HG02938 (cell line): ENCODE data around the gene SZRD1.

Experiments used
- ATAC-seq: cut with Tn5 transposase; IDR thresholded peaks from one replicate; pipeline ENCODE4 v1.9.1; 2021; ENCODE audit warnings: mild to moderate bottlenecking, moderate library complexity; ENCODE audit not compliant: unreplicated experiment

Gene SZRD1

GRCh38 chr1:16436946-16437474 lies 70.0 kb downstream of the SZRD1 start, which contains the start of gene SPATA21:
Gene SPATA21 (minus strand): TSS chr1:16437424. CDS start chr1:16431371, 6,053 bp downstream.
- ATAC-seq = no peak

DNA sequence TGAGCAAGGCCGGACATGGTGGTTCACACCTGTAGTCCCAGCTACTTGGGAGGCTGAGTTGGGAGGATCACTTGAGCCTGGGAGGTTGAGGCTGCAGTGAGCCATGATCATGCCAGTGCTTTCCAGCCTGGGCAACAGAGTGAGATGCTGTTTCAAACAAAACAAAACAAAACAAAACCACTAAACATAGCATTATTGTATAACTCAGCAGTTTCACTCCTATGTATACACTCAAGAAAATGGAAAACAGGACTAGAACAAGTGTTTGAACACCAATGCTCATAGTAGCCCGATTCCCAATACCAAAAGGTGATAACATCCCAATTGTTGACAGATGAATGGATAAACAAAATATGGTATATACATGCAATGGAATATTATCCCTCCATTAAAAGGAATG lies 71.5 kb downstream of the SZRD1 start:
- no peak for ATAC-seq

- no peak for ATAC-seq
Observed at GRCh38 chr1:16438924-16439323, 71.9 kb downstream of the SZRD1 start.

GRCh38 chr1:16440131-16440469 lies 73.1 kb downstream of the SZRD1 start:
- ATAC-seq = peak; percentile 19

GRCh38 chr1:16440470-16441281 lies 73.6 kb downstream of the SZRD1 start, which contains the start of gene NECAP2:
Gene NECAP2 (plus strand): TSS chr1:16440724. CDS start chr1:16440762, 38 bp downstream.
- peak; percentile 73 for ATAC-seq

DNA sequence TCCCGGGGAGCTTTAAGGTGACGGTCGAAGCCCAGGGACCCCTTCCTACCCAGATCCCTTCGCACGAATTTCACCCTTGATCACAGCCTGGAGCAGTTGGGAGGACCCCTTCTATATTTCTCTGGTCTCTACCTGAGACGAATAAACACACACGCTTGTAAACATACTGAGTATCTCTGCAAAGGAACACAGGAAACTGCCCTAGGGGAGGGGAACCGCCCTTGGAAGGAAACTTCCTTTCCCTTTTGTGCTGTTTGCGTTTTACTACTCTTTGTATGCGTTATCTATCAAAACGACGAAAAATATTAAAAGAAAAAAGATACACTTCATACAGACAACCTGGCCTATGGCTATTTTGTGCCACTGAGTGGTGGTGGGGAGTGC lies 74.2 kb downstream of the SZRD1 start:
- ATAC-seq = peak; percentile 8

- ATAC-seq = no peak
Observed at GRCh38 chr1:16442265-16442664, 75.2 kb downstream of the SZRD1 start.

DNA sequence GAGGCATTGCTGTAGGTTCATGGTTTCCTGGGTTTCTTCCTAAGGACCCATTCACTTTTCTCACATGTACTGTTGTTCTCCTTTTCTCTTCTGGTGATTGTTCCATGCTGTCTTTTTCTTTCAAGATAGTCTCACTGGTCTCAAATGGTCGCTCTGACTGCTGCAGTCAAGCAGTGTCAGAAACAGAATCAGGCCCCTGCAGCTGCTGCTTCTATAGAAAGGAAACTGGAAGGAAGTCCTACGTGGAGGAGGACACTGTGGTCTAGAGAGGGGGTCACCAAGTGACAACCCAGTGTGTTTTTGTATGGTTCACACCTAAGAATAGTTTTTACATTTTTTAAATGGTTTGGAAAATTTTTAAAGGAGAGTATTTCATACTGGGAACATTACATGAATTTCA lies 75.9 kb downstream of the SZRD1 start:
- ATAC-seq = no peak

DNA sequence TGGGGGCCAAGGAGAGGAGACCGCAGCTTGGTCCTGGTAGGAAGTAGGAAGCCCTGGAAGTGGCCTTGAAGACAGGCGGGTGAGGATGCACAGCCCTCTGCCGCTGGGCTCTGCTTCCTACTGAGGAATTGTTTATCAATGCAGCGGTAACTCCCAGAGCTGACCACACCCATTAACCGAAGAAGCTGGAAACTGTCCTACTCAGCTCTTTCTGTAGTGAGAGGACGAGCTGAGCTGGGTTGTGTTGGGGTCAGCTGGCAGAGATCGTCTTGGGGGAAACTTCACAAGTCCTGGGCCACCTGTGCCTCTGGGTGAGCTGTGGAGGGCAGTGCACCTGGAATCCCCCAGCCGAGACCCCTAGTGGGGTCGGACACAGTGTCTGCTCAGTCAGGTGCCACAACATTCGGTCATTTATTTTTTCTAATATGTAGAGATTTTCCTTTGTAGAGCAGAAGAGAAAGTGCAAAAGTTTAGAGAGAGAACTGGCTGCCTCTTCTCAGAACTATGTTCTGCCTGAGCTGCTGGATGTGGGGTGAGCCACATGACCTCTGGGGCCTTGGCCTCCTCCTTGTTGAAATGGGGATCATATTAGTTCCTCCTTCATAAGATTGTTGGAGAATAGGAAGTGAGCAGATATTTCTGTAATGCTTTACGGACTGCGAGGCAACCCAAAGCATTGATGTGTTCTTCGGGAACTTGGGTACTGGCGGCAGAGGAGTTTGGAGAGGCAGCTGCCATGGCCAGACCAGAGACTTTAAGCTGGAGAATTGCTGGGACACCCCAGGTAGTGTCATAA lies 77.1 kb downstream of the SZRD1 start:
- no peak for ATAC-seq

- ATAC-seq = no peak
Observed at GRCh38 chr1:16445052-16445451, 78.0 kb downstream of the SZRD1 start.

GRCh38 chr1:16446116-16446515 lies 79.1 kb downstream of the SZRD1 start:
- no peak for ATAC-seq

DNA sequence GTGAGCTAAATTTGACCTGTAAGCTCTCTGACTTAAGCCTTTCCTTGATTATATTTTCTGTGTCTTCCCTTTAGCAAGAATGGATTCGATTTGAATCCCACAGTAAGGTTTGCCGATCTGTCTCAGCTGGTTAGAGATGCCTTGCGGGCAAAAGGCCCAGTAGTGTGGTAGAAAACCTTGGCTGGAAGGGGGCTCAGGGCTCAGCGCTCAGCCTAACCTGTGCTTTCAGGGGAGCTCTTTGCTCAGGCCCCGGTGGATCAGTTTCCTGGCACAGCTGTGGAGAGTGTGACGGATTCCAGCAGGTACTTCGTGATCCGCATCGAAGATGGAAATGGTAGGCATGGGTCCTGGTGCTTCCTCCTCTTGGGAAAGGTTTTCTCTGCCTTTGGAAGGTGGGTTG lies 80.6 kb downstream of the SZRD1 start:
- ATAC-seq = no peak
